RWPE2 (cell line): ENCODE measurements around the gene MKNK2.

Experiments
- ATAC-seq: fragments of 200-7000 bp; cut with Tn5 transposase; 3 replicates; pipeline ENCODE4 v1.9.1; 2021; ENCODE audit warnings: low read depth
- DNase-seq: peaks from one replicate; pipeline ENCODE4 v3.0.0-alpha.2; 2020; ENCODE audit warnings: low spot score
- H3K27ac ChIP-seq: fragments of 450-650 bp; 2 replicates; pipeline ENCODE4 v1.5.1; 2017; ENCODE audit warnings: mild to moderate bottlenecking; ENCODE audit not compliant: poor library complexity, severe bottlenecking
- H3K27me3 ChIP-seq: fragments of 250-450 bp; sonication (Bioruptor Pico); 2 replicates; pipeline ENCODE4 v1.5.1; 2021; ENCODE audit warnings: mild to moderate bottlenecking, moderate library complexity; ENCODE audit not compliant: insufficient read depth, poor library complexity, severe bottlenecking
- H3K36me3 ChIP-seq: fragments of 250-450 bp; sonication (Bioruptor Pico); 2 replicates; pipeline ENCODE4 v1.5.1; 2020; ENCODE audit warnings: low read depth, mild to moderate bottlenecking, moderate library complexity
- H3K4me1 ChIP-seq: fragments of 250-450 bp; sonication (Bioruptor Pico); 2 replicates; pipeline ENCODE4 v1.5.1; 2021; ENCODE audit warnings: mild to moderate bottlenecking, moderate library complexity; ENCODE audit not compliant: insufficient read depth, poor library complexity, severe bottlenecking
- H3K4me3 ChIP-seq: fragments of 250-450 bp; sonication (Bioruptor Pico); 2 replicates; pipeline ENCODE4 v1.5.1; 2021; ENCODE audit warnings: mild to moderate bottlenecking, moderate library complexity; ENCODE audit not compliant: severe bottlenecking
- H3K9me3 ChIP-seq: fragments of 250-450 bp; sonication (Bioruptor Pico); 2 replicates; pipeline ENCODE4 v1.5.1; 2021; ENCODE audit warnings: mild to moderate bottlenecking, moderate library complexity; ENCODE audit not compliant: severe bottlenecking
- TF ChIP-seq, protein P1 (sequence below): fragments of 450-650 bp; IDR thresholded peaks from one replicate; pipeline ENCODE4 v1.5.1; 2017; ENCODE audit warnings: mild to moderate bottlenecking, moderate library complexity; ENCODE audit not compliant: poor library complexity, severe bottlenecking

The MKNK2 gene

DNA sequence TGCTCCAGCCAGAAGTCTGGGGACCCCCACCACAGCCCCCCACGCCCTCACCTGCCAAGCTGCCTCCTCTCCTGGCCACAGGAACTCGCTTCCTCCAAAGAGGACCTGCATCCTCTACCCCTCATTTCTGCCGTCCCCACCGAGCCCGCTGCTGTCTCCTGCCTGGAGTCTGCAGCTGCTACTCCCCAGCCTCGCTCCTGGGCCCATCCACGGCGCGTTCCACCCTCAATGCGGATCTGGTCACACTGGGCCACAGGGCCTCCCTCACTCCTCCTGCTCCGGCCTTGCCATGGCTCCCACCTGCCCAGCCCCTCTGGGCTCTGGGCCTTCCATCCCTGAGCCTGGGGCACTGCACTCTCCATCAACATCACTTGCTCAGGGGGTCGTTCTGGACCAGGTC is 39.9 kb downstream of the MKNK2 start:
- Histone ChIP-seq H3K27ac (no peak overlapping the region), H3K9me3 (no peaks in the 10 kb centered on the region), H3K27me3 (no peaks in the 10 kb centered on the region), H3K4me1 (peaks cover 2% of the 10 kb centered on the region), H3K36me3 (peaks cover 10% of the 10 kb centered on the region), H3K4me3 (no peak overlapping the region)
- TF ChIP-seq, protein P1, sequence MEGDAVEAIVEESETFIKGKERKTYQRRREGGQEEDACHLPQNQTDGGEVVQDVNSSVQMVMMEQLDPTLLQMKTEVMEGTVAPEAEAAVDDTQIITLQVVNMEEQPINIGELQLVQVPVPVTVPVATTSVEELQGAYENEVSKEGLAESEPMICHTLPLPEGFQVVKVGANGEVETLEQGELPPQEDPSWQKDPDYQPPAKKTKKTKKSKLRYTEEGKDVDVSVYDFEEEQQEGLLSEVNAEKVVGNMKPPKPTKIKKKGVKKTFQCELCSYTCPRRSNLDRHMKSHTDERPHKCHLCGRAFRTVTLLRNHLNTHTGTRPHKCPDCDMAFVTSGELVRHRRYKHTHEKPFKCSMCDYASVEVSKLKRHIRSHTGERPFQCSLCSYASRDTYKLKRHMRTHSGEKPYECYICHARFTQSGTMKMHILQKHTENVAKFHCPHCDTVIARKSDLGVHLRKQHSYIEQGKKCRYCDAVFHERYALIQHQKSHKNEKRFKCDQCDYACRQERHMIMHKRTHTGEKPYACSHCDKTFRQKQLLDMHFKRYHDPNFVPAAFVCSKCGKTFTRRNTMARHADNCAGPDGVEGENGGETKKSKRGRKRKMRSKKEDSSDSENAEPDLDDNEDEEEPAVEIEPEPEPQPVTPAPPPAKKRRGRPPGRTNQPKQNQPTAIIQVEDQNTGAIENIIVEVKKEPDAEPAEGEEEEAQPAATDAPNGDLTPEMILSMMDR: no peak
- DNase-seq: no peak
- ATAC-seq: no peak

DNA sequence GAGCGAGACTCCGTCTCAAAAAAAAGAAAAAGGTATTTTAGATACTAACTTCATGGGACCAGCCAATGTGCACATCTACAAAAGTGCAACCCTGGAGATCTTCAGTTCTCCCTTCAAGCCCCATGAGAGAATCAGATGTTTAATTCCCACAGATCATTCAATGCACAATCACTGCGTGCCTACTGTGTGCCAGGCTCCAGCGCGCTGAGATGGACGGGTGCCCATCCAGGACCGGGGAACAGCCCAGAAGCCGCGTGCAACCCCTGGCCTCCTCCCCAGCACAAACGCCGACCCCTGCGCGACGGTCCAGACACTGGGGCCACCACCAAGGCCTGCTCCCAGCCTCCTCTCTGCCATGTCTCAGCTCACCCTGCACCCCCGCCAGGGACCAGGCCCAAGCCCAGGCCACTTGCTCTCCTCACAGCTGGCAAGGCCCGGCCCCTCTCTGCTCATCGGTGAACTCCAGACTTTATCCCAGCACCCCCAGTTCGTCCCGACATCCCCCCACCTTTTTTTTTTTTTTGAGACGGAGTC is 40.8 kb downstream of the MKNK2 start:
- TF ChIP-seq, protein P1: no peak
- Histone ChIP-seq H3K4me1 (no peaks in the 10 kb centered on the region), H3K27me3 (no peaks in the 10 kb centered on the region), H3K4me3 (no peak overlapping the region), H3K9me3 (no peaks in the 10 kb centered on the region), H3K27ac (no peak overlapping the region), H3K36me3 (peaks cover 10% of the 10 kb centered on the region)
- ATAC-seq (no peak), DNase-seq (no peak)

DNA sequence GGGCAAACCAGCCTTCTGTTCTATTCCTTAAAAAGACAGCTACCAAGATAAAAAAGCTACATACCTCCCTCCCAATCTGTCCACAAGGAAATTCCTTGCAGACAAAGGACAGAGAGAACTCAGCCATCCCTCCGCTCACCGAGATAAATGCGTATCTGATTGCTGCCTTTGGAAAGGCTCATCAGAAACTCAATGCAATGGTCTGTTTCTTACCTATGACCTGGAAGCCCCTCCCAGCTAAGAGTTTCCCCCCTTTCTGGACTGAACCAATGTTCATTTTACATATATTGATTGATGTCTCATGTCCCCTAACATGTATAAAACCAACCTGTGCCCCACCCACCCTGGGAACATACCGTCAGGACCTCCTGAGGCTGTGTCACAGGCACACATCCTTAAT is 47.2 kb downstream of the MKNK2 start:
- Histone ChIP-seq H3K27ac (no peak overlapping the region), H3K4me3 (no peak overlapping the region), H3K36me3 (peaks cover 17% of the 10 kb centered on the region; the same call in 1 of the 2 replicates), H3K9me3 (no peaks in the 10 kb centered on the region), H3K27me3 (no peaks in the 10 kb centered on the region), H3K4me1 (no peaks in the 10 kb centered on the region)
- ATAC-seq (no peak), DNase-seq (no peak)
- TF ChIP-seq, protein P1: no peak

DNA sequence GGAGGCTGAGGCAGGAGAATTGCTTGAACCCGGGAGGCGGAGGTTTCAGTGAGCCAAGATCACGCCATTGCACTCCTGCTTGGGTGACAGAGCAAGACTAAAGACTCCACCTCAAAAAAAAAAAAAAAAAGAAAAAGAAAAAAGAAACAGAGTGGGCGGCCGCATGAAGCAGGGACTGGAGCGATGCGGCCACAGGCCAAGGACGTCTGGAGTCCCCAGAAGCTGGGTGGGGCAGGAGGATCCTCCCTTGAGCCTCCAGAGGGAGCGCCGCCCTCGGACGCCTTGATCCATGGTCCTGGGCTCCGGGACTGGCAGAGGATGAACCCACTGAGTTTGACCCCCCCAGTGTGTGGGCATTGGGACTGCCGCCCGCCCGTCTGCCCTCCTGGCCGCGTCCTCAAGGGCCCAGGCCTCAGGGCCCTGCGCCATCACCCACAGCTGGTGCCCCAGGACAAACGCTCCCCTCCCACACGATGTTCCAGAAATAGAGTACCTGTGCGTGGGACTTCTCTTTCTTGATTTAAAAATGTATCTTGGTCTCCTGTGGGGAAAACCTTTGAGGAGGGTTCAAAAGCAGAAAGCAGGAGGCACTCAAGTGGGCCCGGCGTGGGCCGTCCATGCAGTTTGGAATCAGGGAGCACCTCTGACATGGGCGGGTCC is 51.1 kb downstream of the MKNK2 start:
- Histone ChIP-seq H3K36me3 (peaks cover 31% of the 10 kb centered on the region), H3K4me3 (no peak overlapping the region), H3K4me1 (no peaks in the 10 kb centered on the region), H3K27me3 (no peaks in the 10 kb centered on the region), H3K9me3 (no peaks in the 10 kb centered on the region), H3K27ac (no peak overlapping the region)
- DNase-seq (no peak), ATAC-seq (no peak)
- TF ChIP-seq, protein P1: no peak
